ENCODE results near the gene REELD1.

DNA sequence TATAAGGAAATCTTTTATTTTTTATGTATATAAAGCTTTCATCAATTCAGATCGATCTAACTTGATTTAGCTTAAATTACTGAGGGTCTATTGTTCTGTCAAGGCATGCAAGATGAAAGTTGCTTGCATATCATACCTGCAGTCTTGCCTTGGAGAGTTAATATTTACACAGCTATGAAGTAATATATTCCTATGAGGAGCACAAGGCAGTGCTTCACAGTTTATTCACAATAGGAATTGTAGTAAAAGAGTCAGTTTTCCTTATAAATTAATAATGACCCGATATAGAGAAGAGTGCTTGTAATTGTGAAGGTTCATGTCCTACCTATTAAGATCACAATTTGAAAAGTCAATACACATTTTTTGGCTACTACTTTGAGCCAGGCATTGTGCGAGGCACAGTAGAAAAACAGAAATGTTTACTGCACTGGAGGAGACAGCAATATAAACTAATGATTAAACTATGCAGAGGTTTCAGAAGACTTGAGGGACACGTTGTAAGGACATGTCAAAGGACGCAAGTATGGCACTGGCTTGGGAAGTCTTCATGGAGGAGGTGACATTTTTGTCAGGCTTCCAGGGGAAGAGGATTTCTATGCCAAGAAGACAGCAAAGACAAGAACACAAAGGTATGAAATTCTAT lies 38.8 kb downstream of the REELD1 start:
- TF ChIP-seq POLR2A (IDR thresholded peaks at IDR 0.05), result no peak
- TF ChIP-seq, protein P1, sequence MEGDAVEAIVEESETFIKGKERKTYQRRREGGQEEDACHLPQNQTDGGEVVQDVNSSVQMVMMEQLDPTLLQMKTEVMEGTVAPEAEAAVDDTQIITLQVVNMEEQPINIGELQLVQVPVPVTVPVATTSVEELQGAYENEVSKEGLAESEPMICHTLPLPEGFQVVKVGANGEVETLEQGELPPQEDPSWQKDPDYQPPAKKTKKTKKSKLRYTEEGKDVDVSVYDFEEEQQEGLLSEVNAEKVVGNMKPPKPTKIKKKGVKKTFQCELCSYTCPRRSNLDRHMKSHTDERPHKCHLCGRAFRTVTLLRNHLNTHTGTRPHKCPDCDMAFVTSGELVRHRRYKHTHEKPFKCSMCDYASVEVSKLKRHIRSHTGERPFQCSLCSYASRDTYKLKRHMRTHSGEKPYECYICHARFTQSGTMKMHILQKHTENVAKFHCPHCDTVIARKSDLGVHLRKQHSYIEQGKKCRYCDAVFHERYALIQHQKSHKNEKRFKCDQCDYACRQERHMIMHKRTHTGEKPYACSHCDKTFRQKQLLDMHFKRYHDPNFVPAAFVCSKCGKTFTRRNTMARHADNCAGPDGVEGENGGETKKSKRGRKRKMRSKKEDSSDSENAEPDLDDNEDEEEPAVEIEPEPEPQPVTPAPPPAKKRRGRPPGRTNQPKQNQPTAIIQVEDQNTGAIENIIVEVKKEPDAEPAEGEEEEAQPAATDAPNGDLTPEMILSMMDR (IDR thresholded peaks at IDR 0.05), result no peak
